Activated T-cell treated with anti-CD3 and anti-CD28 coated beads, Interleukin-2, amount 50 U/mL, for 4 hours (primary cell): ENCODE measurements around the gene CDH18. TPM values are rescaled to one million over a fixed set of nuclear protein-coding genes. Genes with fewer than 3 reads are reported as not detected.

Experiments used
- ATAC-seq, 2 donors: fragments of 200-7000 bp; cut with Tn5 transposase; one replicate each; pipeline ENCODE4 v1.10.0; 2021
- DNase-seq: peaks from one replicate; pipeline ENCODE4 v3.0.0-alpha.2; 2020
- H3K27me3 Mint-ChIP-seq: one replicate; pipeline ENCODE4 v1.8.0; 2021; ENCODE audit warnings: low read depth, mixed read lengths
- H3K36me3 Mint-ChIP-seq: one replicate; pipeline ENCODE4 v1.8.0; 2022; ENCODE audit warnings: mixed read lengths; ENCODE audit not compliant: insufficient read depth
- H3K4me1 Mint-ChIP-seq: one replicate; pipeline ENCODE4 v1.8.0; 2021; ENCODE audit warnings: low read depth, mixed read lengths
- H3K4me3 Mint-ChIP-seq: one replicate; pipeline ENCODE4 v1.8.0; 2021; ENCODE audit warnings: mild to moderate bottlenecking, moderate library complexity, mixed read lengths
- H3K9me3 Mint-ChIP-seq: one replicate; pipeline ENCODE4 v1.8.0; 2021; ENCODE audit warnings: mixed read lengths
- total RNA-seq, 3 donors: library from RNA; stranded (reverse); gene quantifications; one replicate each; pipeline ENCODE4 v1.2.1, GENCODE V29; 2021

CDH18 gene
- total RNA-seq, 3 donors from 2014 or later, result not detected

DNA sequence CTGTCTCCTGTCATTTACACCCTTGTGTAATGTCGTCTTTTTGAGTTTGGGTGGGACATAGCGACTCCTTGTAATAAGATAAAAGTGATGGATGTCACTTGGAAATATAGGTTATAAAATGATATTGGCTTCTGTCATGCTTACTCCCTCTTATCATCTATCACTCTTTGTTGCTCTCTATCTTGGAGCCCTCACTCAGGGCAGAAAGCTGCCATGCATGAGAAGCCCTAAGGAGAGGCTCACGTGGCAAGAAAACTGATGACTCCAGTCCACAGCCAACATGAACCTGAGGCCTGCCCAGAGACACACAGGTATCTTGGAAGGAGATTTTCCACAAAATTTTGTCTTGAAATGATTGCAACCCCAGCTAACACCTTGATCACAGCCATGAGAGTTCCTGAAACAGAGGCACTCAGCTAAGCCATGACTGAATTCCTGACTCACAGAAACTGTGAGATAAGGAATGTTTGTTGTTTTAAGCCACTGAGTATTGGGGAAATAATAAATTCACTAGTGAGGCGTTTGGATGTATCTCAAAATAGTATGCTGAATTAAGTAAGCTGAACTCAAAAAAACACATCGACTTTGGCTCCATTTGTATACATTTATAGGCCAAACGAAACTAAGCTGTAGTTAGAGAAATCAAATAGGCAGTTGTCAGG is 216.7 kb downstream of the CDH18 start:
- DNase-seq, result no peak
- Mint-ChIP-seq H3K27me3 (no peaks in the 10 kb centered on the region), H3K4me3 (no peak overlapping the region), H3K9me3 (peaks cover 8% of the 10 kb centered on the region), H3K36me3 (no peaks in the 10 kb centered on the region), H3K4me1 (no peaks in the 10 kb centered on the region)
- ATAC-seq, result no peak

DNA sequence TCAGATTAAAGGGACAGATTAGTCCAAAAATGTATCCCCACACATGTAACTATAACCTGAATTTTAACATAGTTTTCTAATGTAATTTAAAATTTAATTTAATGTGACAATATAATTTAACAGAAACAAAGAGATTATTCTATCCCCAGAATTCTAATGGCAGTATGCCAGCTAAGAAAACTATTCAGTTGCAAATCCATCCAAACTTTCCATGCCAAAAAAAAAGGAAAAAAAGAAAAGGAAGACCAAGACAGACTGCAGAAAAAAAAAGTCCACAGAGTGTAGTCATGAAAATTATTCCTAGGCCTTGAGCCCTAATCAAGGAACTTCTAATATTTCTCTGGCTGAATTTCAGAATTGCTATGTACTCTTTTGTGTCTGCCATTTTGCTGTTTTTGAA is 217.6 kb downstream of the CDH18 start:
- peaks cover 6% of the 10 kb centered on the region for H3K9me3 Mint-ChIP-seq
- no peaks in the 10 kb centered on the region for H3K4me1 Mint-ChIP-seq
- H3K4me3 Mint-ChIP-seq, result no peak overlapping the region
- DNase-seq, result no peak
- no peaks in the 10 kb centered on the region for H3K36me3 Mint-ChIP-seq
- ATAC-seq, result no peak
- no peaks in the 10 kb centered on the region for H3K27me3 Mint-ChIP-seq

DNA sequence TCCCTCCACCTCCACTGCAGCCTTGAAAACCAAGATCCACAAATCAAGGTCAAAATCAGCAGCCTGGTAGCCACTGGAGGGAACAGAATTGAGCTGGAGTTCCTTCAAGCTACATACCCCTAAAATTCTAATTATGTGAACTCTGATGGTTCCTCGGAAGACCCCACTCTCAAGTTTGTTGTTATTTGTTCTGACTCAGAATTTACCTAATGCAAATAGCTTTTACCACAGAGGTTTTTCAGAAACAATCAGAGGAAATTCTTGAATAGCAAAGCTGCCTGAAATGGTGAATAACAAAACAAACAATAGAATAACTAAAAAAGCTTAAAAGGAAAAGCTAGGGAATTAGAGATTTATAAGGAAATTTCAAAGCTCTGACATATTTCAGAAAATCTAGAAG is 220.0 kb downstream of the CDH18 start:
- no peaks in the 10 kb centered on the region for H3K27me3 Mint-ChIP-seq
- no peak for ATAC-seq
- H3K4me3 Mint-ChIP-seq, result no peak overlapping the region
- H3K4me1 Mint-ChIP-seq, result no peaks in the 10 kb centered on the region
- DNase-seq, result no peak
- peaks cover 15% of the 10 kb centered on the region for H3K9me3 Mint-ChIP-seq
- no peaks in the 10 kb centered on the region for H3K36me3 Mint-ChIP-seq

DNA sequence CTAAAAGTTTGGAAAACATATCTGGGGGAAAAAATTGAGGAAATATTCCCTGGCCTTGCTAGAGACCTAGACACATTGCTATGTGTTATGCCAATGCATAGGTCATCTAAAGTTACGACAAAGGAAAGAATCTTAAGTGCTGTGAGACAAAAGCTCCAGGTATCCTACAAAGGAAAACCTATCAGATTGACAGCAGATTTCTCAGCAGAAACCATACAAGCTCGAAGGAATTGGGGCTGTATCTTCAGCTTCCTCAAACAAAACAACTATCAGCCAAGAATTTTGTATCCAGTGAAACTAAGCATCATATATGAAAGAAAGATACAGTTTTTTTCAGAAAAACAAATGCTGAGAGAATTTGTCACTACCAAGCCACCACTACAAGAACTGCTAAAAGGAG is 234.4 kb downstream of the CDH18 start:
- Mint-ChIP-seq H3K4me1 (no peaks in the 10 kb centered on the region), H3K4me3 (no peak overlapping the region), H3K27me3 (no peaks in the 10 kb centered on the region), H3K9me3 (peaks cover 22% of the 10 kb centered on the region), H3K36me3 (no peaks in the 10 kb centered on the region)
- ATAC-seq (no peak), DNase-seq (no peak)

DNA sequence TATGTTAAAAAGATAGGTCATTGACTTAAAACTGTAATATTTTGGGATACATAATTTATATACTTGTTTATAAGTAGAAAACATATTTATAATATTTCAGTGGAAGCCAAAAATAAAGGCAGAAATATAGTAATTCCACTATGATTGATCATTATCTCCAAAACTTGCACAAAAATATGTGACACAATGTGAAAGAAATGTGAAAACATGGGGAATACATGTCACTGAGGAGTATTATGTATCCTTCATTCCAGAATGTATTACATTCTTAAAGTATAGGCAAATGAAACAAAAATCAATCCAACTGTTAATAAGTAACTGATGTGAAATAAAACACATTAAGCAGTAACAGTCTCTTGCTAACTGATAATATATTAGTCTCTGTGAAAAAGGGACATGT is 236.7 kb downstream of the CDH18 start:
- ATAC-seq, result no peak
- H3K4me3 Mint-ChIP-seq, result no peak overlapping the region
- H3K27me3 Mint-ChIP-seq, result no peaks in the 10 kb centered on the region
- no peaks in the 10 kb centered on the region for H3K4me1 Mint-ChIP-seq
- no peak for DNase-seq
- H3K9me3 Mint-ChIP-seq, result peaks cover 16% of the 10 kb centered on the region
- H3K36me3 Mint-ChIP-seq, result no peaks in the 10 kb centered on the region

DNA sequence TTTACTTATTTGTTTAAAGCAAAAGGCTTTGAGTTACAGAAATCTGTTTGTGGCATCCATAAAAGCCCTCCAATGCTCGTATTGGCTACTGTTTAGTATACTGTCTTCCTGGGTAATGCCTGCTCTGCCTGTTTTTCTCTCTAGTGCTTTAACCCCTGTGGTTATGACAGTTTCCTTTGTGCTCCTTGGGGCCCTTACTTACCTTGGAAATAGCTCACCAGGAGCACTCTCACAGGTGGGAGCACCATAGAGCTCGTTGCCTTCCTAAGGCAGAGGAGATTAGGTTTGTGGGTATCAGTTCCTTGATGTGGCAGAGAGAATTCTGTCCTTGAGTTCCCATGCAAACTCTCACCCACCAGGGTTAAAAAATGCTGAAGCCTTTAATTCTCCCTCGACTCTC is 242.8 kb downstream of the CDH18 start:
- DNase-seq (no peak), ATAC-seq (no peak)
- no peaks in the 10 kb centered on the region for H3K36me3 Mint-ChIP-seq
- no peaks in the 10 kb centered on the region for H3K27me3 Mint-ChIP-seq
- H3K9me3 Mint-ChIP-seq, result peaks cover 4% of the 10 kb centered on the region
- H3K4me3 Mint-ChIP-seq, result no peak overlapping the region
- H3K4me1 Mint-ChIP-seq, result no peaks in the 10 kb centered on the region

DNA sequence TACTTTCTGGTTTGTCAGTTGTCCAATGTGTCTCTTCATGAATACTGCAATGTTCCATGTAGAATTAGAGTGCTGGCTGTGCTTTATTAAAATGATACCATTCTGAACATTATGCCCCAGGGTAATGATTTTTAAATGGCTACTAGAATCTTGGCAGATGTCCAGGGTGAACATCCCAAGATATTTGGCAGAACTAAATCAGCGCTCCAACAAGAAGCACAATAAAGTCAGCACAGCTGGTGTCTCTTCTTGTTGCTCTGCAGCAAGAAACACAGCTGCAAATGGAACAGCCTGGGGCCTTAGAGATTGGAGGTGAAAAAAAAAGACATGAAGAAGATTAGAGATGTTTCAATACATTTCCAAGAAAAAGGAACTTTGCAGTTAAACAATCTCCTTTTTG is 248.3 kb downstream of the CDH18 start:
- Mint-ChIP-seq H3K36me3 (no peaks in the 10 kb centered on the region), H3K9me3 (peaks cover 8% of the 10 kb centered on the region), H3K4me3 (no peak overlapping the region), H3K4me1 (no peaks in the 10 kb centered on the region), H3K27me3 (no peaks in the 10 kb centered on the region)
- no peak for ATAC-seq
- no peak for DNase-seq

DNA sequence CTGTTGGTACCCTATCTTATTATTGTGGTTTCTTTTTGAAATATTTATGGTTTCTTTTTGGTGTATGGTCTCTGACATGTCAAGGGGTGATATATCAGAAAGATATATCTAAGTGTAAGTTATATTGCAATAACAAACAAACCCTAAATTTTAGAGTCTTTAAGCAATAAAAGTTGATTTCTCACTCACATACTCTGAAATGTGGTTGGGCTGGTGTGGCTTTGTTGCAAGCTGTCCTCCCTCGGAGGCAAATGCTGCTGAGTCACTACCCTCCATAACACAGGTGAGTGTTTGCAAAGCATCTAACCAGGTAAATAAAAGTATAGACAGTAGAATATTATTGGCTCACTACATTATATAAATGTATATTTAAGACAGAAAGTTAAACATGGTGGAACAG is 253.2 kb downstream of the CDH18 start:
- H3K9me3 Mint-ChIP-seq, result peaks cover 13% of the 10 kb centered on the region
- ATAC-seq (no peak), DNase-seq (no peak)
- H3K4me1 Mint-ChIP-seq, result no peaks in the 10 kb centered on the region
- no peak overlapping the region for H3K4me3 Mint-ChIP-seq
- H3K36me3 Mint-ChIP-seq, result no peaks in the 10 kb centered on the region
- no peaks in the 10 kb centered on the region for H3K27me3 Mint-ChIP-seq

DNA sequence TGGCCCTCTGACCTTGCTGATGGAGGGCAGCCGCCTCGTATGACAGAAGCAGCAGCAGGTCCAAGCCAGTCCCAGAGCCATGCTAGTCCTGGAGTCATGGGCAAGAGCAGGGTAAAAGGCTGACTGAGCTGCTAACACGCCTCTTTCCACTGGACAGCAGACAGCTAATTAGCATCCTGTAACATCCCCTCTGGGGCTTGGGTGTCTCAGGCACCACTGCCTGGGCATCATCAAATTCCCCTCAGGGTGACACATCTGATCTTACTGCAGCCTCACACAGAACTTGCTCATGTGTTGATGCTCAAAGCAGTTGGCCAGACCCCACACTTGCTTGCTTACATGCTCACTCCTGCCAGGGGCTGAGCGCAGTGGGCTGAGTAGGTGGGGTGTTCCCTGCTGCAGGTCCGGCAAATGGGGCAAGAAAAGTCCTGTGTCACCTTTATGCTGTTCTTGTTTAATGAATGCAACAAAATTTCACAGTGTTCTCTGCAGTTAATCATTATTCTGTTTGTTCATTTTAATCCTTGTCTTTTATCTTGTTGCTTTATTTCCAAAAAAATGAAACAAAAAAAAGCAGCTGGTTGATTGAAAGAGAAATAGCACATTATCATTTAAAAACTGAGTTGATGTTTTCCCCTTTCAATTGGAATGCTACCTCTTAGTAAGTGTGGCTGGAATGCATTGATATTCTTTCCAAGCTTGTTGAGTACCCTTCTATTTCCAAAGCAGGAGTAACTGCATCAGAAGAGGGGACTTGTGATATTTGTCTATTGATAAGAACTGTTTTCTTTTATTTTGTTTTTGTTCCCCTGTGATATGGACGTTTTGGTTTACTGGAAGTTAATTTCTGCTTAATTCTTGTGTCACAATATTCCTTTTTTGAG is 254.1 kb downstream of the CDH18 start:
- Mint-ChIP-seq H3K9me3 (peaks cover 13% of the 10 kb centered on the region), H3K4me1 (no peaks in the 10 kb centered on the region), H3K27me3 (no peaks in the 10 kb centered on the region), H3K36me3 (no peaks in the 10 kb centered on the region), H3K4me3 (no peak overlapping the region)
- no peak for ATAC-seq
- no peak for DNase-seq

DNA sequence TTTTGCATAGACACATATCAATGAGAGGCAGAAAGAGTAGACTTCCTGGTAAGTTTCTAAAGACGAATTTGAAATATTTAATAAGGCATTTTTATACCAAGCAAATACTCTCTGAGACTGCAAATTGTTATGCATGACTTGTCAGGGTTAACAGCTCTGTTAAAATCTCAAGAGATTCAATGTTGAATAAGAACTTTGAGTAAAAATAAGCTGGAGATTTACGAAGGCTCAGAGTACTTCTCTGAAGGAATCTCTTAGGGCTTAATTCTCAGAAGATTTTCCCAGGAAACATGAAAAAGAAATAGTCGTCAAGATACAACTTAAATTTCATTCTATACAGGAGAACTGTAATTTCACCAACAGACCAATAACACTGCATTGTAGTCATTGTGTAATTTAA is 259.4 kb downstream of the CDH18 start:
- Mint-ChIP-seq H3K36me3 (no peaks in the 10 kb centered on the region), H3K4me1 (no peaks in the 10 kb centered on the region), H3K4me3 (no peak overlapping the region), H3K27me3 (no peaks in the 10 kb centered on the region), H3K9me3 (peaks cover 12% of the 10 kb centered on the region)
- ATAC-seq, result no peak
- DNase-seq, result no peak

DNA sequence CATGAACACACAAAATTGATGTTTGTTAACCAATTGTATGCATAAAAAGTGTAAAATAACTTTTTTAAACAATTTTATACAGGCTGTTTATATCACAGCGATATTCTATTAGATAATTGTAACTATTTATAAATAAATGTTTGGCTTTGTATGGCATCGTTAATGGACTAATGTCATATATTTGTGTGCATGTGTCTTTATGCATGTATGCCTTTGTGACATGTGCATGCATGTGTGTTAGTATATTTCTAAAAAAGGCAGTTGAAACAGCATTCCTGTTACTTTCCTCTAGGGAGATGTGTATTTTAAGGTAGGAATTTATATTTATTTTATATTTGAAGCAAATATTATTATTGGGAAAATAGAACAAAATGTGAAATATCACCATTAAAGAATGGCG is 268.9 kb downstream of the CDH18 start:
- no peaks in the 10 kb centered on the region for H3K27me3 Mint-ChIP-seq
- no peak overlapping the region for H3K4me3 Mint-ChIP-seq
- ATAC-seq, result no peak
- H3K4me1 Mint-ChIP-seq, result no peaks in the 10 kb centered on the region
- H3K36me3 Mint-ChIP-seq, result no peaks in the 10 kb centered on the region
- DNase-seq, result no peak
- peaks cover 5% of the 10 kb centered on the region for H3K9me3 Mint-ChIP-seq

DNA sequence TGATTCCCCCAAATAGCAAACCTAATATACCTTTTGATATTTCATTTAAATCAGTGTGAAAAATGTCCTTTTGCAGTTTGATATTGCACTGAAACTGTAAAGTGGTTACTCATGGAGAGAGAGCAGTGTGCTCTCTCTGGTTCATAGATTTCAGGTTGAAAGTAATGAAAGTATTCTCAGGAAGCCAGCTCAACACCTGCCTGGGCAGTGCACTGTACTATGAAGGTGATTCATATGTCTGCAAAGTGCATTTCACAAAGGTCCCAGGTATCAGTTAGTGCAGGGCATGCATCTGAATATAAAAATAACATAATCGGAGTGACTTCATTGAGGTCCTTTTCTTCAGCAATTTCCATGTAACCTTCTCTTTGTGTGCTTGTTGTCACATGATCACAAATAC is 274.3 kb downstream of the CDH18 start:
- peaks cover 5% of the 10 kb centered on the region for H3K9me3 Mint-ChIP-seq
- no peak for ATAC-seq
- no peaks in the 10 kb centered on the region for H3K27me3 Mint-ChIP-seq
- H3K36me3 Mint-ChIP-seq, result no peaks in the 10 kb centered on the region
- H3K4me1 Mint-ChIP-seq, result no peaks in the 10 kb centered on the region
- DNase-seq, result no peak
- H3K4me3 Mint-ChIP-seq, result no peak overlapping the region

DNA sequence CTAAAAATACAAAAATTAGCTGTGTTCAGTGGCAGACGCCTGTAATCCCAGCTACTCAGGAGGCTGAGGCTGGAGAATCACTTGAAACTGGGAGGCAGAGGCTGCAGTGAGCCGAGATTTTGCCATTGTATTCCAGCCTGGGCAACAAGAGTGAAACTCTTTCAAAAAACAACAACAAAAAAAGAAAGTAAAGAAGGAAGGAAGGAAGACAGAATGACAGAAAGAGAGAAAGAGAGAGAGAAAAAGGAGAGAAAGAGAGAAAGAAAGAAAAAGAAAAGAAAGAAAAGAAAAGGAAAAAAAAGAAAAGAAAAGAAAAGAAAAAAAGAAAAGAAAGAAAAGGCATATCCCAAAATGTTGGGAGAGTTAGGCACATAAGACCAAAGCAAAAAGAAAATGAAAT is 278.6 kb downstream of the CDH18 start:
- no peak overlapping the region for H3K4me3 Mint-ChIP-seq
- ATAC-seq (no peak), DNase-seq (no peak)
- H3K4me1 Mint-ChIP-seq, result no peaks in the 10 kb centered on the region
- H3K36me3 Mint-ChIP-seq, result no peaks in the 10 kb centered on the region
- no peaks in the 10 kb centered on the region for H3K27me3 Mint-ChIP-seq
- peaks cover 12% of the 10 kb centered on the region for H3K9me3 Mint-ChIP-seq

DNA sequence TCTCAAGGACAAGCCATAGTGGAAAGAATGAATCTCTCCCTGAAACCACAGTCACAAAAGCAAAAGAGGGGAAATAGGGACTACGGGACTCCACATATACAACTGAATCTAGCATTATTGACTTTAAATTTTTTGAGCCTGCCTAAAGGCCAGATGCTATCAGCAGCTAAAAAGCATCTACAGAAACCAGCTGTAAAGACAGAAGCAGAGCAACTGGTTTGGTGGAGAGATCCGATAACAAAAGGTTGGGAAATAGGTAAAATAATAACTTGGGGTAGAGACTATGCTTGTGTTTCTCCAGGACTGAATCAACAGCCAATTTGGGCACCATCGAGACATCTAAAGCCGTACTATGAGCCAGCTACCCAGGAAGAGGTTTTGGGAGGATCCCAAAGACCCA is 281.2 kb downstream of the CDH18 start:
- ATAC-seq (no peak), DNase-seq (no peak)
- H3K4me1 Mint-ChIP-seq, result no peaks in the 10 kb centered on the region
- H3K4me3 Mint-ChIP-seq, result no peak overlapping the region
- H3K9me3 Mint-ChIP-seq, result peaks cover 12% of the 10 kb centered on the region
- H3K36me3 Mint-ChIP-seq, result no peaks in the 10 kb centered on the region
- no peaks in the 10 kb centered on the region for H3K27me3 Mint-ChIP-seq

DNA sequence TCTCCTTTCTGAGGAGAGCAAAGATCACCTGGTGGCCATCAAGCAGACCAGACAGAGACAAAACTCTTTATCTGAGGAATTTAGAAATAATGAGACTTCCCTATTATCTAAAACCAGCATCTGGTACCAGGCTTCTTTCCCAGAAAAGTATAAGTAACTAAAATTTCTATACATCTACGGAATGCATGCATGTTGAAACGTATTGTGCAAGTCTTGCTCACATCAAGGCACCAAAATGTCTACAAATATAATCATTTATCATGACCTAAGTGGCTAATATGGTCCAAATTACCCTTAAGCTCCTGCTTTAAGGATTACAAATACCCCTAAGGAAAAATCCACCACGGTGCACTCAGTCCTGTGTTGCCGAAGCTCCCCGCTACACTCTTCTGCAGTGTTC is 286.3 kb downstream of the CDH18 start:
- no peak for DNase-seq
- no peaks in the 10 kb centered on the region for H3K27me3 Mint-ChIP-seq
- peaks cover 5% of the 10 kb centered on the region for H3K9me3 Mint-ChIP-seq
- no peaks in the 10 kb centered on the region for H3K4me1 Mint-ChIP-seq
- ATAC-seq, result no peak
- H3K36me3 Mint-ChIP-seq, result no peaks in the 10 kb centered on the region
- H3K4me3 Mint-ChIP-seq, result no peak overlapping the region
